Activated CD4-positive, alpha-beta T cell treated with anti-CD3 and anti-CD28 coated beads, Interleukin-2, amount 50 U/mL, for 1 hour (primary cell): ENCODE data around the gene CTNND2.
"Not testable (repeated sequence)": the region's sequence is repeated elsewhere in the genome, so short reads cannot be mapped to it uniquely, and the experiment has no call there.

Experiments
- DNase-seq: peaks from one replicate; pipeline ENCODE4 v3.0.0-alpha.2; 2020

Gene CTNND2

GRCh38 chr5:11650936-11651335 lies 253.3 kb downstream of the CTNND2 start:
- DNase-seq, result no peak

DNA sequence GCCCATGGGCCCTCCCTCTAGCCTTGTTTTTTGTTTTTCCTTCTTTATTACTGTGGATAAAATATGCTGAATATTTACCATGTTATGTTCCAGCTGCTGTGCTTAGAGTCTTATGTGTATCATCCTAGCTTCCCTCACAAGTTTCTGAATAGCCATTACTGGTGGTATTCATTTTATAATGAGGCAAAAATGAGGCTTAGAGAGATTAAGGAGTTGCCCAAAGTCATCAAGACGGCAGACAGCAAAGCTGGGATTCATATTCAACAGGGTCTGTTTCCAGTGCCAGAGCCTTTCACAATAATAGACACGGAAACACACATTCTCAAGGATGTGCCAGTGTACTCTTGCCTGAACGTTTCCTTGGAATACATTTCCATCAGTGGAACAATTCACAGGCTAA lies 258.1 kb downstream of the CTNND2 start:
- DNase-seq, result no peak

DNA sequence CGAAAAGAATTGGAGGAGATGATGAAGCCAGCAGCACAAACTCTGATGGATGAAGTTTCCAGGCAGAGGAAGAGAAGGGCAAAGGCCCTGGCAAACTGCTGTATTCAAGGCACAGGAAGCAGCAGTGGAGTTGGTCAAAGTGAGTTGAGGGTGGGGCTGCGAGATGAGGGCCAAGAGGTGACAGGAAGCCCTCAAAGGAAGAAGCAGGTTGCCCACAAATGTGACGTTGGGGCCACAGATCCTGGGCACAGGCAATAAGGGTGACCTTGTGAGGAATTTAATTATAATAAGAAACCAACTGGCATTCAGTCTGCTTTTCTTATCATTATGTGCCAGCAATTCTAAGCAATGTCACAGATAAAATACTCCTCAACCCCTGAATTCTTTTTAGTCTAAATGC lies 261.8 kb downstream of the CTNND2 start:
- DNase-seq, result no peak

DNA sequence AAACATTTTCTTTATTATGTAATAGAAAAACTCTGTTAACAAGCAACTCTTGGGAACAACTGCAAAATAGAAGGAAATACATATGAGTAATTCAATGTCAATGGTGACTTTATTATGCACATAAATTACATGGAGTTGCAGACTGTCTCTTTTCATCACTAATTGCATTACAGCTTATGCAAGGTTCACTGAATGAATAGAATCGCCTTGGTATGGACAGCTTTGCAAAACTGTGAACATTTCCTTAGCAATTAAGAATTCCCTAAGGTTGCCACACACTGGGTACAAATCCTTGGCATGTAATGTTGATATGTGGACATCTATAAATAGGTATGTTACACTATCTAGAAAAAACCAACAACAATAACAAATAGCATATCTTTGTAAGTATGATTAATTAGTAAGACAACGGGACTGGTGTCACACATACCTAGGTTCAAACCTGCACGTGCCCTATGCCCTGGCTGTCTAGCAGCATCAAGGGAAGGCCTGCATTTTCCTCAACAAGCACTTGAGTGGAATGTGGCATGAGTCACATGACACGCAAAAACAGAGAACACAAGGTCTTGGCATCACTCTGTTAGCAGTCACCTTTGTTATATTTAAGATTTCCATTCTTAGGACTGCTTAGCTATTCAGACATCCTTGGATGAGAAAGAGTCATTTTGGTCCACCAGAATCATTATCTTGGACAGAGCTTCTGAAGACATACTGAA lies 263.9 kb downstream of the CTNND2 start:
- DNase-seq, result no peak

- no peak for DNase-seq
Measured at GRCh38 chr5:11622785-11623184, 281.5 kb downstream of the CTNND2 start.

- no peak for DNase-seq
Measured at GRCh38 chr5:11620172-11620571, 284.1 kb downstream of the CTNND2 start.

- DNase-seq, result no peak
Measured at GRCh38 chr5:11619339-11620024, 284.8 kb downstream of the CTNND2 start.

DNA sequence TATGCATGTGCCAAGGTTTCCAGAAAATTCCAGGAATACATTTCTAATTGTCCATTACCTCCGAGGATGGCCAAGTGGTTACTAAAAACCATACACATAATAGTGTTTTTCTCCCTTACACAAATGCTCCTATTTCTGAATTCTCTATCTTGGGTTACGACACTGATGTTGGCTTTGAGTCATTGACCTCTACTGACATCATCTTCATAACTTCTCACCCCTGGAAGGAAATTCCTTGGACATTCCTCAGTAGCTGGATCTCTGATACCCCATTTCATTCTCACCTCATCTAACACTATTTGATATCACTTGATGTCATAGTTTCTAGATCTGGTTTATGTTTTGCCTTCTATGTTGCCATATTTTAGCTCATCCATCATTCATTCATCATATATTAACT lies 287.2 kb downstream of the CTNND2 start:
- no peak for DNase-seq

- DNase-seq, result not testable (repeated sequence)
Measured at GRCh38 chr5:11616624-11617023, 287.6 kb downstream of the CTNND2 start.

- DNase-seq, result no peak
Measured at GRCh38 chr5:11611011-11611410, 293.2 kb downstream of the CTNND2 start.

- no peak for DNase-seq
Measured at GRCh38 chr5:11609570-11610303, 294.5 kb downstream of the CTNND2 start.

DNA sequence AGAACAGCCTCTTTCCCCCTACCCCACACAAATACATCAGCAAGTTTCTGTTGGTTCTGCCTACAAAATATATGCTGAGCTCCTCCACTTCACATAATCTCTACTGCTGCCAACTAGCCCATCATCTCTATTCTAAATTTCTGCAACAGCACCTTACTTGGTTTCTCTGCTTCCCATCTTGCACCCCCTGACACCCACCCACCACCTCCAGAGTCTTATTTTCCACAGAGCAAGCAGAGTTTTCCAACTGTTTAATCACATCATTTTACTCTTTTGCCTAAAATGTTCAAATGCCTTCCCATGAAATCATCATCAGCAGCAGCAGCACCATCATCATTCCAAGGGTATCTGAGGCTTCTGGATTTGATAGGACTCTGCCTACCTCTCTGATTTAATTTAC lies 295.7 kb downstream of the CTNND2 start:
- DNase-seq, result no peak

GRCh38 chr5:11607944-11608483 lies 296.2 kb downstream of the CTNND2 start:
- no peak for DNase-seq

- DNase-seq, result no peak
Measured at GRCh38 chr5:11602298-11602697, 301.9 kb downstream of the CTNND2 start.

- no peak for DNase-seq
Measured at GRCh38 chr5:11599499-11599898, 304.7 kb downstream of the CTNND2 start.

DNA sequence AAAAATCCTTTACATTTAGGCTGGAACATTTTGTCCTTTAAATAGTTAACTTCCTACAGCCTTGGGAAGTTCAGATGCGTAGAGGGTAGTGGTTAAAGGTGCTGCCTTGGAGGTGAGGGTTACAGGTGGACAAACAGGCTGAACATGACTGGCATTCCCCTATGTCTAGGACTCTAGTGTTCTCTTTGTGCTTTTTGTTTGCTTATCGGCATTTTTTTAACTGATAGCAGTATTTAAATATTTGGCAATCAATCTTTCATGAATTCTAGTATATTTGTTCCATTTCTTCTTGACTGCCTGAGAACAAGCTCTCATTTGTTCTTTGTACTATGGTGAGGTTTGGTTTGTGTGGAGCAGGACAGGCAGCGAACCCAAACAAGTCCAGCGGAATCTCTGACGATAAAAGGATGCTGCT lies 307.6 kb downstream of the CTNND2 start:
- no peak for DNase-seq

GRCh38 chr5:11596185-11596584 lies 308.1 kb downstream of the CTNND2 start:
- no peak for DNase-seq

DNA sequence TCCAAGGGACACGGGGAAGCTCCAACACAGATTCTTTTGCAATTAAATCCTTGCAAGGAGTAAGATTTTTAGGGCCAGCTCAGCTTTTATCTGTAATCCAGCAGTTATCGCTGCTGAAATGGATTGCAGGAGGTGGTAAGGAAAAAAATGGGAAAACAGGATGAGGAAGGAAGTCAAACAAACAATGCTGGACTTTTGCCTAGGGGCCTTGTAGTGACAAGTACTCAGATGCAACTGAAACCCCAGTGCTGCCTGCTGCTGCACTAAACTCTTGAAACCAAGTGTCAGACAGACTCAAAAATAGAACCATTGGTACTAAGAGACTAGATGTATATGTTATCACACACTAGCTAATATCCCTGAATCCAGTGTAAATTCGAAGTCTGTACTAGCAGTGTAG lies 309.2 kb downstream of the CTNND2 start:
- DNase-seq, result no peak

DNA sequence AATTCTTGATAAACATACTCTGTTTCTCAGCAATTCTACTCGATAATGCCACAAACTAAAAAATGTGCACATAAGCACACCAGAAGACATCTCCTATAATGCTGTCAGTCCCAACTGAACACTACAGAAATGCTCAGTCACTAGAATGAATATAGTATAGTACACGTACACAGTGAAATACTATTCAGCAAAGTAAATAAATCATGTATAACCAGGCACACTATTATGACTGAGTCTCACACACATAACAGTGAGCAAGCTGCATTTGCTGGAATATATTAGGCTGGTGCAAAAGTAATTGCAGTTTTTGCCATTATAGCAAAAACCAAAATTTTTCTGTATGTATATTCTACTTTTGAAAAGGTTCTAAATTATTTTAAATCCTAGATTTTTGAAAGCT lies 310.2 kb downstream of the CTNND2 start:
- DNase-seq, result no peak

GRCh38 chr5:11590475-11590874 lies 313.8 kb downstream of the CTNND2 start:
- no peak for DNase-seq

DNA sequence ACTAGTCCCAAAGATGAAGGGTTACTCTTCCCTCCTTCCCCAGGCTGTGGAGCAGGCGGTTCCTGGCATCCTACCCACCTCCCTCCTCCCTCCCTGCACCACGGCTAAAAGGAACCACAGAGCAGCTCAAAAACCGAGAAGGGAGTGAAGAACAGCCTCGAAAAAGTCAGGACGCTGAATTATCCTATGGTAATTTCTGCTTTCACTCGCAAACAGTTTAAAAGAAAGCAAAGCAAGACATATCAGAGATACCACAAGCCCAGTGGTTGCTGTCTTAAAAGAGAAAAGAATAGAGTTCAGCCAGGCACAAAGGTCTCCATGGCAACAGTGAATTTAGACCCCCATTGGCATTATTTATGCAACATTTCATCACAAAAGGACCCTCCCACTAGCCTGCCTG lies 315.4 kb downstream of the CTNND2 start:
- no peak for DNase-seq

GRCh38 chr5:11584017-11584416 lies 320.2 kb downstream of the CTNND2 start:
- DNase-seq, result no peak

GRCh38 chr5:11579351-11579750 lies 324.9 kb downstream of the CTNND2 start:
- no peak for DNase-seq

DNA sequence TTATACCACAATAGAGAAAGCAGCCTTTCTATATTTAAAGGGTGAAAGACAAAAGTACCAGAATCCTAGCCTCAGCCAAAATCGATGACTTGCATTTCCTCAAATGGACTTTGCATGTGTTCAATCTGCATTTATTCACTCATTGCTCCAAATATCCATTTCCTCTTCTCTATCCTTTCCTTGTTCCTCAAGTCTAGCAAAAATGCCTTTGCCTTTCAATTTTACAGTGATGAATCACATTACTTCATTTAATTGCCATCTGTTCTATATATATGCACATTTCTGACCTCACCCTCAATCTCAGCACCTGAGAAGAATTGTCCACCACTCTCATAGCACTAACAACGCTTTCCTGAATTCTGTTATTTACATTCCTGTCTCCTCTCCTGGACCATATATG lies 329.5 kb downstream of the CTNND2 start:
- no peak for DNase-seq
